IMR-90 (cell line): ENCODE measurements around the gene AMIGO3. TPM values are rescaled to one million over a fixed set of nuclear protein-coding genes. Genes with fewer than 3 reads are reported as not detected.
A peak's percentile ranks its signal among the peaks of the same experiment; 100 is the strongest.

ENCODE experiments used
- ATAC-seq: fragments of 200-7000 bp; cut with Tn5 transposase; 2 replicates; pipeline ENCODE4 v1.9.1; 2020; ENCODE audit warnings: low read depth, mild to moderate bottlenecking, moderate library complexity
- BruUV-seq: library from RNA; stranded (reverse); fragments of 400-500 nt; replicated peaks from 2 replicates; lab custom pipeline; 2021; lab: Mats Ljungman, UMichigan
- CTCF ChIA-PET: fragments of 300-600 bp; formaldehyde crosslinking; extraction: SDS; loops from one replicate; lab custom pipeline; 2021; ENCODE audit warnings: antibody characterized with exemption; lab: Yijun Ruan, JAX
- POLR2A ChIA-PET: fragments of 300-600 bp; sonication (Branson Sonifier 250); formaldehyde crosslinking; loops from one replicate; lab custom pipeline; 2022; ENCODE audit warnings: antibody characterized with exemption; ENCODE audit not compliant: unreplicated experiment; lab: Charles Lee
- DNase-seq: peaks from one replicate; pipeline ENCODE4 v3.0.0; 2013
- H2AFZ ChIP-seq: replicated peaks from 2 replicates; pipeline ENCODE3; 2013; ENCODE audit warnings: low read length, mild to moderate bottlenecking; ENCODE audit not compliant: poor library complexity
- H2AK5ac ChIP-seq: 2 replicates; pipeline ENCODE4 v1.6.1; 2013; ENCODE audit warnings: low read depth, low read length, inconsistent platforms
- H2AK9ac ChIP-seq: replicated peaks from 2 replicates; pipeline ENCODE3; 2013; ENCODE audit warnings: mild to moderate bottlenecking, low read depth, low read length, moderate library complexity; ENCODE audit not compliant: poor library complexity
- H2BK120ac ChIP-seq: 2 replicates; pipeline ENCODE4 v1.6.1; 2013; ENCODE audit warnings: low read depth, low read length, inconsistent platforms
- H2BK15ac ChIP-seq: 3 replicates; pipeline ENCODE4 v1.6.1; 2013; ENCODE audit warnings: low read depth, low read length, inconsistent platforms
- H2BK20ac ChIP-seq: 2 replicates; pipeline ENCODE4 v1.6.1; 2013; ENCODE audit warnings: low read depth, mild to moderate bottlenecking, inconsistent platforms, low read length, moderate library complexity
- H2BK5ac ChIP-seq: 2 replicates; pipeline ENCODE4 v1.6.1; 2013; ENCODE audit warnings: mild to moderate bottlenecking, low read depth, low read length, inconsistent platforms; ENCODE audit not compliant: poor library complexity, severe bottlenecking
- H3K14ac ChIP-seq: replicated peaks from 2 replicates; pipeline ENCODE4 v1.6.1; 2013; ENCODE audit warnings: low read depth, low read length, inconsistent platforms
- H3K18ac ChIP-seq: 2 replicates; pipeline ENCODE4 v1.6.1; 2013; ENCODE audit warnings: low read depth, low read length, control low read depth
- H3K23ac ChIP-seq: 2 replicates; pipeline ENCODE4 v1.6.1; 2013; ENCODE audit warnings: low read depth, low read length, inconsistent platforms
- H3K27ac ChIP-seq: 2 replicates; pipeline ENCODE4 v1.5.1; 2013; ENCODE audit warnings: mild to moderate bottlenecking, control low read depth, low read length; ENCODE audit not compliant: insufficient read depth
- H3K27me3 ChIP-seq: 2 replicates; pipeline ENCODE4 v1.6.1; 2013; ENCODE audit warnings: low read length; ENCODE audit not compliant: control insufficient read depth, insufficient read depth
- H3K36me3 ChIP-seq: 2 replicates; pipeline ENCODE4 v1.6.1; 2013; ENCODE audit warnings: low read length, mixed read lengths; ENCODE audit not compliant: control insufficient read depth, insufficient read depth
- H3K4ac ChIP-seq: 2 replicates; pipeline ENCODE4 v1.6.1; 2013; ENCODE audit warnings: low read depth, low read length, inconsistent platforms
- H3K4me1 ChIP-seq: 2 replicates; pipeline ENCODE4 v1.6.1; 2013; ENCODE audit warnings: low read length, mixed read lengths; ENCODE audit not compliant: control insufficient read depth, insufficient read depth
- H3K4me2 ChIP-seq: 2 replicates; pipeline ENCODE4 v1.6.1; 2013; ENCODE audit warnings: low read depth, mild to moderate bottlenecking, control low read depth, low read length, moderate library complexity
- H3K4me3 ChIP-seq: 2 replicates; pipeline ENCODE4 v1.5.1; 2013; ENCODE audit warnings: low read depth, mild to moderate bottlenecking, control low read depth, low read length, moderate library complexity; ENCODE audit not compliant: insufficient read depth
- H3K56ac ChIP-seq: 2 replicates; pipeline ENCODE4 v1.6.1; 2013; ENCODE audit warnings: low read length, inconsistent platforms; ENCODE audit not compliant: insufficient read depth; ENCODE audit errors: extremely low read depth
- H3K79me1 ChIP-seq, 2 experiments: 2 replicates each; pipeline ENCODE4 v1.6.1; 2013; ENCODE audit warnings: low read length in 2 of 2, inconsistent platforms in 1 of 2, low read depth in 1 of 2
- H3K9ac ChIP-seq: 2 replicates; pipeline ENCODE4 v1.6.1; 2013; ENCODE audit warnings: low read depth, low read length, control low read depth
- H3K9me1 ChIP-seq: 2 replicates; pipeline ENCODE4 v1.6.1; 2013; ENCODE audit warnings: low read length, inconsistent platforms; ENCODE audit not compliant: insufficient read depth
- H3K9me3 ChIP-seq: 2 replicates; pipeline ENCODE4 v1.6.1; 2013; ENCODE audit warnings: low read length; ENCODE audit not compliant: control insufficient read depth, insufficient read depth
- H4K20me1 ChIP-seq: 2 replicates; pipeline ENCODE4 v1.6.1; 2013; ENCODE audit warnings: low read length, inconsistent platforms; ENCODE audit not compliant: insufficient read depth
- H4K5ac ChIP-seq: 2 replicates; pipeline ENCODE4 v1.6.1; 2013; ENCODE audit warnings: mild to moderate bottlenecking, low read depth, low read length, control low read depth
- H4K8ac ChIP-seq, 2 experiments: 2 replicates each; pipeline ENCODE4 v1.6.1; 2013; ENCODE audit warnings: low read depth in 2 of 2, low read length in 2 of 2, control low read depth in 1 of 2, inconsistent platforms in 1 of 2
- H4K91ac ChIP-seq: 2 replicates; pipeline ENCODE4 v1.6.1; 2013; ENCODE audit warnings: low read depth, low read length, inconsistent platforms; ENCODE audit not compliant: insufficient read depth
- CHD1 ChIP-seq: IDR thresholded peaks from 2 replicates; pipeline ENCODE4 v1.6.1; 2012; ENCODE audit warnings: low read depth, low read length, improper control_type of control experiment
- MAZ ChIP-seq: IDR thresholded peaks from 2 replicates; pipeline ENCODE4 v1.6.1; 2012; ENCODE audit warnings: low read depth, mild to moderate bottlenecking, low read length, improper control_type of control experiment, moderate library complexity, borderline replicate concordance
- MXI1 ChIP-seq: IDR thresholded peaks from 2 replicates; pipeline ENCODE4 v1.6.1; 2012; ENCODE audit warnings: low read depth, mild to moderate bottlenecking, low read length, moderate library complexity, borderline replicate concordance
- RFX5 ChIP-seq: IDR thresholded peaks from 2 replicates; pipeline ENCODE4 v1.8.0; 2012; ENCODE audit warnings: low read depth, mild to moderate bottlenecking, low read length, moderate library complexity
- SMC3 ChIP-seq: fragments of 150-350 bp; IDR thresholded peaks from 2 replicates; pipeline ENCODE4 v1.6.1; 2016; ENCODE audit warnings: low read depth, mild to moderate bottlenecking, antibody characterized with exemption, low read length, moderate library complexity
- WGBS, 2 experiments: methylation state at CpG; one replicate each; pipeline versions ENCODE4 v1.1.5 to v1.1.7; 2013; ENCODE audit warnings: missing lambda C conversion rate in 2 of 2; ENCODE audit not compliant: insufficient read length in 1 of 2; ENCODE audit errors: extremely low coverage in 2 of 2; 5-methylcytosine and 5-hydroxymethylcytosine counted together
- dilution Hi-C: fragments of 300-500 bp; cut with HindIII; formaldehyde crosslinking; loops from one replicate; pipeline ENCODE4 v1.14.3; 2018; ENCODE audit warnings: low sequenced_read_pairs; ENCODE audit not compliant: unreplicated experiment
- in situ Hi-C: fragments of 300-500 bp; cut with MboI; formaldehyde crosslinking; loops from 3 replicates; pipeline ENCODE4 v1.14.3; 2019; ENCODE audit warnings: low sequenced_read_pairs, inconsistent platforms, mixed read lengths
- intact Hi-C: fragments of 100-400 bp; cut with micrococcal nuclease; formaldehyde crosslinking; loops from 2 replicates; pipeline ENCODE4 v1.10.0; 2022
- polyA plus RNA-seq, 3 experiments: library from polyadenylated mRNA; depleted of rRNA; stranded (reverse); fragments of >200 nt; gene quantifications; 2 replicates each; pipeline ENCODE4 v1.2.3, GENCODE V29; 2012; ENCODE audit warnings: low replicate concordance in 1 of 3
- total RNA-seq: library from RNA; depleted of rRNA; stranded (reverse); fragments of >200 nt; gene quantifications from 2 replicates; pipeline ENCODE4 v1.2.3, GENCODE V29; 2012

Gene AMIGO3
- total and polyA plus RNA-seq, 2 of the 4 experiments (the other 2 are of a cell fraction): 1.5 TPM; not detected in 1

GRCh38 chr3:49721896-49722781 lies 2.7 kb upstream of the AMIGO3 start:
- no peak overlapping the region for H3K4ac ChIP-seq
- BruUV-seq: no TSS peak
- no peak overlapping the region for H2BK120ac ChIP-seq
- H2BK15ac ChIP-seq: no peak overlapping the region
- H4K8ac ChIP-seq: no peak overlapping the region
- peaks cover 34% of the 10 kb centered on the region for H3K36me3 ChIP-seq
- H3K4me3 ChIP-seq: no peak overlapping the region
- no peak for TF ChIP-seq SMC3
- TF ChIP-seq RFX5: no peak
- TF ChIP-seq CHD1: no peak
- no peak for TF ChIP-seq MXI1
- no peak for TF ChIP-seq MAZ
- H2BK20ac ChIP-seq: no peak overlapping the region
- CTCF ChIA-PET: interaction anchor here (3.3 kb wide), 1 partner anchor 118 kb away, joined by 9 read pairs; no protein-coding TSS in a partner anchor
- intact Hi-C loops (no loop called here), dilution Hi-C loops (no loop called here), in situ Hi-C loops (no loop called here)
- H2AK9ac ChIP-seq: peak overlapping the region; percentile 100
- H3K56ac ChIP-seq: no peak overlapping the region
- 95% methylated on average over 8 of the region's 26 CpGs; no CpG with 5 or more reads in 1 of the 2 experiments for WGBS, 2 experiments
- H2AK5ac ChIP-seq: peak overlapping the region; percentile 62; the same call in 1 of the 2 replicates
- no peak overlapping the region for H3K18ac ChIP-seq
- peak overlapping the region; percentile 8 for H2AFZ ChIP-seq
- H3K9ac ChIP-seq: no peak overlapping the region
- H2BK5ac ChIP-seq: no peak overlapping the region
- H3K79me1 ChIP-seq: peaks cover 15 to 43% of the 10 kb centered on the region in 2 experiments; a peak in 3 of 4 replicates
- H3K4me1 ChIP-seq: peaks cover 17% of the 10 kb centered on the region
- H3K27ac ChIP-seq: no peak overlapping the region
- H3K9me3 ChIP-seq: no peaks in the 10 kb centered on the region
- no peak overlapping the region for H4K5ac ChIP-seq
- H3K27me3 ChIP-seq: no peaks in the 10 kb centered on the region
- H4K20me1 ChIP-seq: peaks cover 31% of the 10 kb centered on the region
- no peak overlapping the region for H3K14ac ChIP-seq
- no peak for ATAC-seq
- DNase-seq: no peak
- peaks cover 5% of the 10 kb centered on the region; the same call in 1 of the 2 replicates for H3K9me1 ChIP-seq
- H3K23ac ChIP-seq: no peak overlapping the region
- no peak overlapping the region for H4K91ac ChIP-seq
- POLR2A ChIA-PET: no interaction called here
- H3K4me2 ChIP-seq: peak overlapping the region; percentile 96; the same call in 1 of the 2 replicates
